Dermis blood vessel endothelial cell (primary cell): ENCODE measurements around the gene PIP4K2C. TPM values are rescaled to one million over a fixed set of nuclear protein-coding genes. Genes with fewer than 3 reads are reported as not detected.
"Not testable (repeated sequence)": the region's sequence is repeated elsewhere in the genome, so short reads cannot be mapped to it uniquely, and the experiment has no call there.

Source experiments
- DNase-seq: peaks from one replicate; pipeline ENCODE4 v3.0.0; 2010
- total RNA-seq: library from RNA; depleted of rRNA; stranded (reverse); fragments of >200 nt; gene quantifications from 2 replicates; pipeline ENCODE4 v1.2.3, GENCODE V29; 2014

The PIP4K2C gene
- total RNA-seq, 1 donor from 2014 or later: 10.2 TPM

DNA sequence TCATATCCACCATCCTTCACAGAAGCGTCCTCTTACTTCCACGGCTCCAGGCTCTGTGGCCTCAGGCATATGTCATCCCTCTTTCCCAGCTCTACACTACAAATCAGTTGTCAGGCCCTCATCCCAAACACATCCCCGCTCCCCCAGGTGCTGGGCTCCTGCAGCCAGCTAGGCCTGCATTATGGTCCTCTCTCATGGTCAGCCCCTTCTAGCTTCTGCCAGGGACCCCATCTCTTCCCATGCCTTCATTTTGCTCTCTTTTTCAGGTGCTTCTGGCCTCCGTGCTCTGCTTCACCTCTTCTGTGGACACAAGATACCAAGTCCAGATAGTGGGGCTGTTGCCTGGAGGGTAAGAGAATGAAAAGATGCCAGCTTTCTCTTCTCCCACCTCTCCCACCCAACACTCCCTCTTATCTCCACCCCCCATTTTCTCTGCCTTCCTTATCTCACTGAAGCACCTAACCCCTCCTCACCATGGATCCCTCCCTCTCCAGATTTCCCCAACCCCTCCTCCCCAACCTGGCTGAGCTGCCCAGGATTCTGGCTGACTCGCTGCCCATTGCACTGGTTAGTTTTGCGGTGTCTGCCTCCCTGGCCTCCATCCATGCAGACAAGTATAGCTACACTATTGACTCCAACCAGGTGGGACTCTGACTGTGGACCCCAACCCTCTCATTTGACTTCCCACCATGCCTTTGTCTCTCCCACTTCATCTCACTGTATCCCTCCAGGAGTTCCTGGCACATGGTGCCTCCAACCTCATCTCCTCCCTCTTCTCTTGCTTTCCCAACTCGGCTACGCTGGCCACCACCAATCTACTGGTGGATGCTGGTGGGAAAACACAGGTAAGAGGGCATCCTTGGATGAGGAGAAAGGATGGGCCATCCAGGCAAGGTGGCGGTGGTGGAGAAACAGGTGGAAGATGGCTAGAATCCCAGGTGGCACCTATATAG, 31.6 kb downstream of the PIP4K2C start:
- no peak for DNase-seq

DNA sequence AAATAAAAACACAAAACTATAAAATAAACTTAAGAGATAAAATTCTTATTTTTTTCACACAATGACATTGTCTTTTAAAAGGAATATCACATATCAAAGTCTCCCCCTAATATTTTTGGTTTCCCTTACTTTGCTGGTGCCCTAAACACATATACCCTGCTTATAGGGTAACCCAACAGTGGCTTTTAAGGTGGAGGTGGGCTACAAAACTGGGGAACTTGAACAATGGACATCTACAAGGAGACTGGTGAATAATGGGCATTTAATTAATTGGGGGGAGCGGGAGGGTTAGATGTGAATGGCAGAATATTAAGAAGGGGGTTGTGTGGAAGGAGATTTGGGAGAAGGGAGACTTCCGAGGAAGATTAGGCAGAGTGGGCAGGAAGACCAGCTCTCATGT, 32.4 kb downstream of the PIP4K2C start:
- no peak for DNase-seq

DNA sequence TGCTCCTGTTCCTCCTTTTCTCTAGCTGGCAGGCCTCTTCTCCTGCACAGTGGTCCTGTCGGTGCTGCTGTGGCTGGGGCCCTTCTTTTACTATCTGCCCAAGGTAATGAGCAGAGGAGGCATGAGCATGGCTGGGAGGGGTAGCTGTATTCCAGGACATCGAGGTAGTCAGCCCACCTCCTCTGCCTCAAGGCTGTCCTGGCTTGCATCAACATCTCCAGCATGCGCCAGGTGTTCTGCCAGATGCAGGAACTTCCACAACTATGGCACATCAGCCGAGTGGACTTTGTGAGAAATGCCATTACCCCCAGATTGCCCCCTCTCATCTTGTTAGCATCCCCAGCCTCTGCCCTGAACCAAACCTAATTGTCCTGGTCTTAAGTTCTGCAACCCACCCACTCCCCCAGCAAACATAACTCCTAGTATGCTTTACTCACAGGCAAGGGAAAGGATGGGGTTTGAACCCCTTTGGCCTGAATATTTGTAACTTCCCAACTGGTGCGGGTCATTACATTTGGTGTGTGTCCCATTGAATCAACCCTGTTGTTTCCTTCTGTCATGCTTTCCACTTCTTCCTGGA, 32.9 kb downstream of the PIP4K2C start:
- no peak for DNase-seq

DNA sequence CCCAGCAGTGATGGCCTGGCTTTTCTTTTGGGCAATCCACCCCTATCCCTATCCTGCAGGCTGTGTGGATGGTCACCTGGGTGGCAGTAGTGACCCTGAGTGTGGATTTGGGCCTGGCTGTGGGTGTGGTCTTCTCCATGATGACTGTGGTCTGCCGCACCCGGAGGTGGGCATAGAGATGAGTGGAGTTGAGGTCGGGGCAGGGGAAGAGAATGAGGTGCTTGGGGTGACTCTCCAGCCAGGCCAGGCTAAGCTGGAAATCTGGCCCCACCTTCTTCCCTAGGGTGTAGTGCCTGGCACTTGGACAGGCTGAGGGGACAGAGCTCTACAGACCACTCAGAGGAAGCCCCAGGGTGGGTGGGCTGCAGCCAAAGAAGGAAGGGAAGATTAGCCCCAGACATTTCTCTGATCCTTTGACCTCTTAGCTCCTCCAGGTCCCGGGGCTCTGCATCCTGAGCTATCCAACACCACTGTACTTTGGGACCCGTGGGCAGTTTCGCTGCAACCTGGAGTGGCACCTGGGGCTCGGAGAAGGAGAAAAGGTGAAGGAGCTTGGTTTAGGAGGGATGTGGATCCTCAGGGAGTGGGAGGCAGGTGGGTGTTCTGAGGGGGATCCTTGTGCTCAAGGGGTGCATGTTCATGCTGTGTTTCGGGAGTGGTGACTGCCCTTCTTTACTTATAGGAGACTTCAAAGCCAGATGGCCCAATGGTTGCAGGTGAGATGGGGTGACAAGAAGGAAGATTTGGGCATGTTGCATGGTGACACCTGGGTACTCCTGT, 33.6 kb downstream of the PIP4K2C start:
- DNase-seq: no peak

DNA sequence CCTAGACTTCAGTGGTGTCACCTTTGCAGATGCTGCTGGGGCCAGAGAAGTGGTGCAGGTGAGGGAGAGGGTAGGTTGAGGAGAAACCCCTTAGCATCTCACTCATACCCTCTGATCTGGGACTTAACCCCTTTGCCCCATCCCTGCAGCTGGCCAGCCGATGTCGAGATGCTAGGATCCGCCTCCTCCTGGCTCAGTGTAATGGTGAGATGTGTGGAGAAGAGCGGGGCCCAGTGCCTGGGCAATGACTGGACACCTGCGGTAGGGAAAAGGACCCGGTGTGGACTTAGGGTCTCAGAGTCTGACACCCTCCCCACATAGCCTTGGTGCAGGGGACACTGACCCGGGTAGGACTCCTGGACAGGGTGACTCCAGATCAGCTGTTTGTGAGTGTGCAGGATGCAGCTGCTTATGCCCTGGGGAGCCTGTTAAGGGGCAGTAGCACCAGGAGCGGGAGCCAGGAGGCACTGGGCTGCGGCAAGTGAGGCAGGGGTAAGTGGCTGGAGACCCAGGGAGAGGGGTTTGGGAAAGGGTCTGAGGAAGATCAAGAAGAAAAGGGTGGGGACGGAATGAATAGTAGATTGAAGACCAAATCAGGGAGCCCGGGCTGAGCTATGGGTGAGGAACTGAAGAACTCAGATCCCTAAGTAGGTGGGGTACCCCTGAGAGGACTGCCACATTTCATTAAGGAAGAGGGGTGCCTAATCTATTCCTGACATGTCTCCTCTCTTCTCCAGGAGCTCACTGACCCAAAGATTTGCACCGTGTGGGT, 34.5 kb downstream of the PIP4K2C start:
- DNase-seq: no peak

DNA sequence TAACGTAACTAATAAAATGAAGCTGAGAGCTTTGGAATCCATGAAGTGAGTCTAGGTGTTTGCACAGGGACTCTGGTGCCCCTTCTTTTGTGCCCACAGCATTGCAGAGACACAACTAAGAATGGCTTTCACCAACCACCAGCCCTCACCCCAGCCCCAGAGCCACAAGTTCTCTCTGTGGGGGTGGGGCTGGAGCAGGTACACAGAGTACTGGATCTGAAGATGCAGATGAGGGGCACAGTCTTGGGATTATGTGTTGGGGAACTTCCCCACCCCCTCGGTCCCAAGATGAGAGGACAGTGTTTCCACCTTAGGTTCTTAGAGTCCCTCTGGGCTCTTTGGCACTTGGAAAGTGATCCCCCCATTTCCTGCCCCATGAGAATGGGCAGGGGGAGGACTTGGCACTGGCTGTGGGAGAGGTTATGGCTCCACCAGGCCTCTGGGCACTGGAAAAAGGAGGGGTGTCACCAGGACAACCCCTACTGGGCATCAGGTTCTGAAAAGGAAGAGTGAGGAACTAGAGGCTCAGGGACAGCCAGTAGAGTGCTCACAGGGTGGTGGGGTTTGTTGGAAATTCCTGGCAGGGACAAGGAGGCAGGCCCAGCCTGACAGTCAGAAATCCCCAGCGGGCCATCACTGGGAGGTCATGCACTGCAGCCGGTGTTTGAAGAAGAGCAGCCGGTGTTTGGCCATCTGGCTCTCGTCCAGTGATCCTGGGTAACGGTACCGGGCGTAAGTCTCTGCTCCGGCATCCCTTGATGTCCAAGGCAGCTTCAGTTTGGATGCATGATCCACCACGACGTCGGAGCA, 35.3 kb downstream of the PIP4K2C start:
- no peak for DNase-seq

DNA sequence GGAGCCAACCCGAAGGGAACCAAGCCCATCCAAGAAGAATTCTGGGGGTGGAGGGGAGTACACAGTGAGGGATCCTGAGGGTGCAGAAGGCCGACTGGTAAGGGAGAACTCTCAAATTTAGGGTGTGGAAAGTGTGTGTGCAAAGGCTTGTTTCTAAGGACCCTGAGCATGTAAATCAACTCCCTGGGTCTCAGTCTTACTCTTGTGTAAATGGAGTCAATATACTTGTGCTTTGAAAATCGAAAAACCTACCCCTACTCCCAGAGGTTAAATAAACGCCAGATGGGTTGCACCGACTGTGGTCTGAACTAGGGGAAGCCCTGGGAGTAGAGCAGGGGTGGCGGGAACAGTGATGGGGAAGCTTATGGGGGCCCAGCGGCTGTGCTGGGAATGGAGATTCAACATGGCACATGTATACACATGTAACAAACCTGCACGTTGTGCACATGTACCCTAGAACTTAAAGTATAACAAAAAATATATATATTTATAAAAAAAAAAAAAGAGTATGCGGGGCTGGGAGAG, 36.0 kb downstream of the PIP4K2C start:
- no peak for DNase-seq

DNA sequence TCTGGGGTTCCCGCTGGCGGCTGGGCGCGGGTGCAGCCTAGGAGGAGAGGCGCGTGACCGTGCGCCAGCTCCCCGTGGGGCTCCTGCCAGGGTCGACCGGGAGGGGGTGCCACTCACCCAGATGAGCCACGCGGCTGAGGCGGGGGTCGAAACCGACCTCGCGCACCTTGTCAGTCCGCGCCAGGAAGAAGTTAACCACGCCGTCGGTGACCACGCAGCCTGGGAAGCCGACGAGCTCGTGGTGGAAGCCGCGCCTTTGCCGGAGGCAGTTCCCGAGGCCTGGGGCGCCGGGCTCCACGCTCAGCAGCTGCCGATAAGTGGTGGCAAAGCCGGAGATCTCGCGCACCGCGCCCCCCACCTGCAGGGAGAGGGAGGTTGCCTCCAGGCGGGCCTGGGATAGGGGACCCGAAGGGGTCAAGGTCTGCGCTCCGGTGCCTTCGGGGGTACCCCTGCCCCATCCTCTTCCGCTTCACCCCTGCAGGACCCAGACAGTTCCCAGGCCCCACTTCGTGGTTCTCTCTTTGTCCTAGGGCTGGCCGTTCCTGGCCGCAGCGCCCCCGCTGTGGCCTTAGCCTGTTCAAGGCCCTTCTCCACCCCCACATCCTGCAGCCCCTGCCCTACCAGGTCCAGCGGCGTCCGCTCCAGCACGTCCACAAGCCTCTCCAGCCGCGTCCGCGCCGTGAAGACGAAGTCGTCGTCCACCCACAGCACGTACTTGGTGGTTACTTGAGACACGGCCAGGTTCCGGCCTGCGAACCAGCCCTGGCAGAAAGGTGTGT, 36.7 kb downstream of the PIP4K2C start:
- DNase-seq: no peak

DNA sequence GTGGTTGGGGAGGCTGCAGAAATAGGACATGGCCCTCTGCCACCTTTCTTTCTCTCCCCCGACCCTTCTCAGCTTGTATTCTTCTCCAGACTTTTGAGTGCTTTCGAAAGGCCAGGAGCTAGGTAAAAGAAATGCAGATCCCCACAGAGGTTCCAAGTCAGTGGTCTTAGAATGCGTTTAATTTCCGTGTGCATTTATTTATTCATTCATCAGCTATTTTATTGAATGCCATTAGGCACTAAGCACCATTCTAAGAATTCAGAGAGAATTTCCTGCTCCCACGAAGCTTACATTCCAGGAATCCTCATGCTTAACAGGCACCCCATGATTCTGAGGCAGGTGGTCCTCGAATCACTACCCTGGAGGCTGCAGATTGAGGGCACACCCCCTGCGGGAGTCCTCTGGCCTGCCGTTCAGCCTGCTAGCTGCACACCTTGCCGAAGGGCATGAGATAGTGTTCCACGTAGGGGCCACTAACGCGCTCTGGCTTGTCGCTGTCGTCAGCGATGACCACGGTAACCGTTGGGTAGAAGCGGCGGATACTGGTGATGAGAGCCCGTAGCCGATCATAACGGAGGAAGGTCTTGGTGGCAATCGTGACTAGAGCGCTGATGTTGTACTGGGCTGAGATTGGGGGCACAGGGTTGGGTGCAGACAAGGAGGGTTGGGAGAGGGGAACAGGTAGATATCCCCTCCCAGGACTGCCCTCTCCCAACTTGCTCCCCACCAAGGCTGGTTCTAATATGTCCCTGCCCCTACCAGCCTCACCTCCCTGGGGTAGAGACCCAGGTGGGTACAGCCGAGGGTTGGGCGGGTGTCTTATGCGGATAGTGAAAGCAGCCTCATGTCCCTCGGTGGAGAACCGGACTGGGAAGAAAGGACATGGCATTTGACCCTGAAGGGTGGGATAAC, 37.5 kb downstream of the PIP4K2C start:
- DNase-seq: no peak

DNA sequence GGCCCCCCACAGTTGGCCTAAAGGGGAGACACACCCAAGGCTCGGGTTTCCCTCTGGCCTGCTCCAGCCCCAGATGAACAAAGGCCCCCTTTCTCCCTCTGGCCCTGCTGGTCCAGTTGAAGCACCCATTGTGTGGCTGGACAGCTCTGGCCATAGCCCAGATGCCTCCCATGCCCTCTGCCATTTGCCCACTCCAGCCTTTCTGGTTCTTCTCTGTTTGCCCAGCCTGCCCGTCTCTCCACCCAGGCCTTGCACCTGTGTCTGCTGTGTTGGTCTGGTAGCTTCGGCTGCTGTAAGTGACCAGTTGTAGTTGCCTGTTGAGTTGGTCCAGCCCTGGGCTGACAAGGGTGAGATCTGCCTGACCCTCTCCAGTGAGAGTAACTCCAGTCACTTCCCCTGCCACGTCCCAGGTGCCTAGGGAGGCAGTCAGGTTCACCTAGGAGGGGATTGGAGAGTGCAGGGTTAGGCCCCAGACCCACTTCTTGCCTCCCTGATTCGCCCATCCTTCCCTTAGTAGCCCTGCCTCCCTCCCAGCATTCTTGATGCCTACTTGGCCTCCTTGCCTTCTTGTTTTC, 39.0 kb downstream of the PIP4K2C start:
- no peak for DNase-seq

DNA sequence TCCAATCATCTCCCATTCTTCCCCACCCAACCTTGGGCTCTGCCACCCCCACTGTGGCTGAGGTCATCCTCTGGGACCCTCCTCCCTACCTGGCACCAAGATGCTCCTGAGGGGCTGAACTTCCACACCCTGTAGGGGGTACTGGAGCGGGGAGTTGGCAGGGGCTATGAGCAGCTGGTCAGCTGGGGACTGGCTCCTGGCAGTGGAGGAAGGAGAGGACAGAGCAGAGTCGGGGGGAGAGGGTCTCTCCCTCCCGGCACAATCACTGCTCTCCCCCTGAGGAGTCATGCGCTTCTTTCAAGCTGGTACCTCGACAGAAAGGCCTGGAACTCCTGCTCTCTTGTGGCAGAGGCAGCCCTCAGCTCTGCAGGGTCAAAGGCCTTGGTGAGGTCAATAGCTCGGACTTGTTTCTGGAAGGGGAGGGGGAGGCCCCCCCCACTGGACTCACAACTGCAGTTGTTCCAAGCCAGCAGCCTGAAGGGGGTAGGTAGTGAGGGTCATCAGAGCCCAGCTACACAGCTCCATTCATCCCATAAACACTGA, 40.0 kb downstream of the PIP4K2C start:
- DNase-seq: no peak

DNA sequence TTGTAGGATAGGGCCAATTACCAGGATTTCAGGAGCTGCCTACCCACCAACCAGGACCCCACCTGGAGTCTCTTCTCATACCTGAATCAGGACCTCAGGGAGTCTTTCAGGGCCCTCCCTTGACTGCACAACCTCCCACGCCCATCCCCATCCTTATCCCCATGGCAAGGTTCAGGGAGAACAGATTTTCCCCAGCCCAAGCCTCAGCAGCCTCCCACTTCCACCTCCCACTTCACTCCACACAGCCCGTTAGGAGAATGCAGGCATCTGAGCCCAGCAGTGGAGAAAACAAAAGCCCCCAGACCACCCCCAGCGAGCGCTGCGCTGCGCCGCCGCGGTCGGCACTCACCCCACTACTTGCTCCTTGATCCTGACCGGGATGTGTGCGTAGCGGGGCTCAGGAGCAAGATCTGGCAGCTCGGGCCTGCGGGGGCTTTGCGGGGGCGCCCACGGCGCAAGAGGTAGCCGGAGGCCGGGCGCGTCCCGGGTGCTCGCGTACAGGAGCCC, 40.6 kb downstream of the PIP4K2C start:
- no peak for DNase-seq

DNA sequence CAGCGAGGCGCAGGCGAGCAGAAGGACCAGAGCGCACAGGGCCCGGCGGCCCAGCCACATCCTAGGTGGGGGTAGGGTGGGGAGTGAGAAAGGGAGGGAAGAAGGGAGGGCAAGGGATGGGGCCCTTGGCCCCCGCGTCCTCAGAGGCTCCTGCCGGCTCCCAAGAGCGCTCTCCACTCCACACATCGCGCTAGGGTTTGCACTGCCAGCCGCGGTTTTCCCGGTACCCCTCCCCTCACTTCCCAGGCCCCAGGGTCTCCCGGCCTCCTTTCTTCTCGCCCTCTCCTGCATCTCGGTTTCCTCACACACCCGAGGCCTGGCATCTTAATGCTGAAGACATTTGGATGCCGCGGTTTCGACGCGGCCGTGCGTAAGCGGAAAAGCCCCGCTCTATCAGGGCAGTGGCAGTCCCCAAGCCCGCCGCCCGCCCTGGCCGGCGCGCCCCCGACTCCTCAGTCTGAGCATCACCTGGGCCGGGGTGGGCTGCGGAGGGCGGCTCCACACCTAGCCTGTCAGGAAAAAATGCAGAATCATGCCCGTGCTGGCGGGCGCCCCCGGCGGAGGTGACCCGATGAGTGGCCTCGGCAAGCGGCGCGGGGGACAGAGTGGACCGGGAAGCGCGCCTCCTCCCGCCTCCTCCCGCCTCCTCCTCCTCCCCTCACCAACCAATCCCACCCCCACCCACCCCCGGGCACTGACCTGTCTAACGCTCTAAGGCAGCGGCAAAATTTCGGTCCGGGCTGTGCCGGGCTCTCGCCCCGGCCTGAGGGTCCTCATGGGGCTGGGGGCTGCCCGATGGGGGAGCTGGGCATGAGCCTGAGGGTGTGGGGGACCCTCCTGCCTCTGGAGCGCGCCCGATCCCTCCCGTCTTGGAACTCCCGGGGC, 41.3 kb downstream of the PIP4K2C start:
- no peak for DNase-seq

DNA sequence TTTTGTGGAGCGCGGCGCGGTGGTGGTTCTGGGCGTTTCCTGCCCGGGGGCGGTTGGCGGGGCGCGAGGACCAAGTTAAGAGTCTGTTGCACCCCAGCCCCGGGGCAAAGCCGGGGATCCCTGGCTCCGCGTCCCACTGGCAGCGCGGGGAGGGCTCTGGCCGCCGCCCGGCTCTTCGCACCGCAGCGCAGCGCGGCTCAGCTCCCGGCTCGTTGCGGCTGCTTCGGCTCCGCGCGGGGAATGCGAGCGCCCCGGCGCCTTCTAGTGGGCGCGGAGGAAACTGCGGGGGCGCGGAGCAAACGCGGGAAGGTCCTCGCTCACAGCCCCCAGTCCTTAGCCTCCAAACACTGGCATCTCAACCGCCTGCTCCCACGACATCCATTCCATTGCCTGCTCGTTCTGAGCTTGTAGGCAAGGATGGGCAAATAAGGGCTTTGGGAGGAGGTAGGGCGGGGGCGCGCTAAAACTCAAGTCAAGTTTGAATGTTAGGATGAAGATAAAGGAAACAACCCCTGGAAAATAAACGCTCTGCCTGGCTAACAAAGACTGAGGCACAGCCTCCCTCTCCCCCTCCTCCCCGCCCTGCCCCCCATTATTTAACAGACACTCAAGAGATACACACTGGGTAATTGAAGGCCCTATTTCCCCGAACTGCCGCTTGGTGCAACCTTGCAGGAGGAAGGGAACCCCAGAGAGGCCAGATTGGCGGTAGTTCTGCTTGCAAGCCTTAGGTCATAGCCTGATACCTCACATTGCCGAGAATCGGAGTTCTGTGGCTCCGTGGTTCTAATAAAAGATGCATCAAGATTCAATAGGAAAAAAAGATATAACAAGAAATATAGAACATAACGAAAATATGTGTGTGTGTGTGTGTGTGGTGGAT, 42.2 kb downstream of the PIP4K2C start, which contains the start of gene B4GALNT1:
Gene B4GALNT1 (minus strand): TSS at position 244 of the 883 bp plus-strand sequence. CDS start 1,069 bp downstream, outside the sequence.
- DNase-seq: peak; percentile 70

DNA sequence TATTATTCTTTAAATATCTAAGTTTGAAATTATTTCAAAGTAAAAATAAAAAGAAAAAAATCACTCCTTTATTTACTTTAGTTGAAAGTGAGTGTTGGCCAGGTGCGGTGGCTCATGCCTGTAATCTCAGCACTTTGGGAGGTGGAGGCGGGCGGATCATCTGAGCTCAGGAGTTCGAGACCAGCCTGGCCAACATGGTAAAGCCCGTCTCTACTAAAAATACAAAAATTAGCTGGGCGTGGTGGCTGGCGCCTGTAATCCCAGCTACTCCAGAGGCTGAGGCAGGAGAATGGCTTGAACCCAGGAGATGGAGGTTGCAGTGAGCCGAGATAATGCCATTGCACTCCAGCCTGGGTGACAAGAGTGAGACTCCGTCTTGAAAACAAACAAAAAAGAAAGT, 45.7 kb downstream of the PIP4K2C start:
- not testable (repeated sequence) for DNase-seq

DNA sequence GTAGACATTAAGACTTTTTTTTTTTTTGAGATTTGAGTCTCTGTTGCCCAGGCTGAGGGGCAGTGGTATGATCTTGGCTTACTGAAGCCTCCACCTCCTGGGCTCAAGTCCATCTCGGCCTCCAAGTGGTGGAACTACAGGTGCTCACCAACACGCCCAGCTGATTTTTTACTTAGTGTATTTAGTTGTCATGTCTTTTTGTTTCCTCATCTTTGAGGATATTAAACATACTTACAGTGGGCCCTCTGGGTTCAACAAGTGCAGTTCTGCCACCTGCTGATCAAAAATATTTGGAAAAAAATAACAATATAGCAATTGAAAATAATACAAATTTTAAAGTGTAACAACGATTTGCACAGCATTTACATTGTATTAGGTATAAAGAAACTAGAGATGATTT, 46.4 kb downstream of the PIP4K2C start:
- DNase-seq: no peak
